ENCODE measurements around the gene TACSTD2.
"Not testable (repeated sequence)": the region's sequence is repeated elsewhere in the genome, so short reads cannot be mapped to it uniquely, and the experiment has no call there.

TACSTD2 gene

GRCh38 chr1:58576727-58577653 is at the start of gene TACSTD2:
TACSTD2 (minus strand) TSS chr1:58577252; CDS start chr1:58577156, 96 bp downstream.
- DNase-seq: no peak

GRCh38 chr1:58626293-58626692 is 49.2 kb upstream of the TACSTD2 start:
- DNase-seq: no peak

GRCh38 chr1:58623259-58623658 is 46.2 kb upstream of the TACSTD2 start:
- DNase-seq: not testable (repeated sequence)

- DNase-seq: no peak
These were observed 45.5 kb upstream of the TACSTD2 start for GRCh38 chr1:58622571-58622970.

- DNase-seq: no peak
These were observed 44.3 kb upstream of the TACSTD2 start for GRCh38 chr1:58621391-58621790.

GRCh38 chr1:58620926-58621325 is 43.9 kb upstream of the TACSTD2 start:
- DNase-seq: no peak

- peak; percentile 72 for DNase-seq
These were observed 43.2 kb upstream of the TACSTD2 start for GRCh38 chr1:58620259-58620658.

GRCh38 chr1:58619286-58620054 is 42.4 kb upstream of the TACSTD2 start:
- DNase-seq: no peak

GRCh38 chr1:58618303-58618702 is 41.3 kb upstream of the TACSTD2 start:
- DNase-seq: no peak

GRCh38 chr1:58611861-58612385 is 34.9 kb upstream of the TACSTD2 start:
- DNase-seq: no peak

- DNase-seq: no peak
These were observed 31.9 kb upstream of the TACSTD2 start for GRCh38 chr1:58608945-58609344.

- no peak for DNase-seq
These were observed 31.2 kb upstream of the TACSTD2 start for GRCh38 chr1:58608297-58608696.

- no peak for DNase-seq
These were observed 30.3 kb upstream of the TACSTD2 start for GRCh38 chr1:58607391-58607790.

- DNase-seq: not testable (repeated sequence)
These were observed 24.9 kb upstream of the TACSTD2 start for GRCh38 chr1:58601921-58602320.

- no peak for DNase-seq
These were observed 20.9 kb upstream of the TACSTD2 start for GRCh38 chr1:58597996-58598395.

GRCh38 chr1:58597076-58597475 is 20.0 kb upstream of the TACSTD2 start:
- DNase-seq: no peak

GRCh38 chr1:58596631-58597052 is 19.6 kb upstream of the TACSTD2 start:
- no peak for DNase-seq

- DNase-seq: no peak
These were observed 17.5 kb upstream of the TACSTD2 start for GRCh38 chr1:58594546-58594945.

- no peak for DNase-seq
These were observed 15.6 kb upstream of the TACSTD2 start for GRCh38 chr1:58592522-58593134.

- no peak for DNase-seq
These were observed 14.8 kb upstream of the TACSTD2 start for GRCh38 chr1:58591806-58592205.

- DNase-seq: no peak
These were observed 13.0 kb upstream of the TACSTD2 start for GRCh38 chr1:58590019-58590418.

- no peak for DNase-seq
These were observed 11.3 kb upstream of the TACSTD2 start for GRCh38 chr1:58588396-58588795.

GRCh38 chr1:58587667-58588066 is 10.6 kb upstream of the TACSTD2 start:
- no peak for DNase-seq

Measured in NCI-H748 treated with DMSO at 0.1 percent for 48 hours (cell line).